Ramos (cell line): ENCODE results near the gene GAGE12H.
"Not testable (repeated sequence)": the region's sequence is repeated elsewhere in the genome, so short reads cannot be mapped to it uniquely, and the experiment has no call there.

Experiments
- in situ Hi-C: fragments of 300-500 bp; cut with MboI; formaldehyde crosslinking; loops from one replicate; pipeline ENCODE4 v1.14.3; 2022; ENCODE audit warnings: low sequenced_read_pairs; ENCODE audit not compliant: unreplicated experiment

GAGE12H gene, protein sequence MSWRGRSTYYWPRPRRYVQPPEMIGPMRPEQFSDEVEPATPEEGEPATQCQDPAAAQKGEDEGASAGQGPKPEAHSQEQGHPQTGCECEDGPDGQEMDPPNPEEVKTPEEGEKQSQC

DNA sequence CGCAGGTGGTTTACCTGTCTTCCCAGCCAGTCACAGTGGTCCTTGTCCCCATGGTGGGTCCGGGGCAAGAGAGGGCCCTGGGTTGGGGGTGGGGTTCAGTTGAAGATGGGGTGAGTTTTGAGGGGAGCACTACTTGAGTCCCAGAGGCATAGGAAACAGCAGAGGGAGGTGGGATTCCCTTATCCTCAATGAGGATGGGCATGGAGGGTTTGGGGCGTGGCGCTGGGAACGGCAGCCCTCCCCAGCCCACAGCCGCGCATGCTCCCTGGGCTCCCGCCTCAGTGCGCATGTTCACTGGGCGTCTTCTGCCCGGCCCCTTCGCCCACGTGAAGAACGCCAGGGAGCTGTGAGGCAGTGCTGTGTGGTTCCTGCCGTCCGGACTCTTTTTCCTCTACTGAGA, at the start of gene GAGE12H:
Gene GAGE12H (plus strand): TSS at position 301 of the 400 bp plus-strand sequence. CDS start 1,155 bp downstream, outside the sequence.
- in situ Hi-C loops: not testable (repeated sequence)

DNA sequence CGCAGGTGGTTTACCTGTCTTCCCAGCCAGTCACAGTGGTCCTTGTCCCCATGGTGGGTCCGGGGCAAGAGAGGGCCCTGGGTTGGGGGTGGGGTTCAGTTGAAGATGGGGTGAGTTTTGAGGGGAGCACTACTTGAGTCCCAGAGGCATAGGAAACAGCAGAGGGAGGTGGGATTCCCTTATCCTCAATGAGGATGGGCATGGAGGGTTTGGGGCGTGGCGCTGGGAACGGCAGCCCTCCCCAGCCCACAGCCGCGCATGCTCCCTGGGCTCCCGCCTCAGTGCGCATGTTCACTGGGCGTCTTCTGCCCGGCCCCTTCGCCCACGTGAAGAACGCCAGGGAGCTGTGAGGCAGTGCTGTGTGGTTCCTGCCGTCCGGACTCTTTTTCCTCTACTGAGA, 47.9 kb upstream of the GAGE12H start, which contains the start of gene GAGE12C:
Gene GAGE12C (plus strand): TSS at position 301 of the 400 bp plus-strand sequence. CDS start 1,155 bp downstream, outside the sequence.
- in situ Hi-C loops: not testable (repeated sequence)

DNA sequence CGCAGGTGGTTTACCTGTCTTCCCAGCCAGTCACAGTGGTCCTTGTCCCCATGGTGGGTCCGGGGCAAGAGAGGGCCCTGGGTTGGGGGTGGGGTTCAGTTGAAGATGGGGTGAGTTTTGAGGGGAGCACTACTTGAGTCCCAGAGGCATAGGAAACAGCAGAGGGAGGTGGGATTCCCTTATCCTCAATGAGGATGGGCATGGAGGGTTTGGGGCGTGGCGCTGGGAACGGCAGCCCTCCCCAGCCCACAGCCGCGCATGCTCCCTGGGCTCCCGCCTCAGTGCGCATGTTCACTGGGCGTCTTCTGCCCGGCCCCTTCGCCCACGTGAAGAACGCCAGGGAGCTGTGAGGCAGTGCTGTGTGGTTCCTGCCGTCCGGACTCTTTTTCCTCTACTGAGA, 38.3 kb upstream of the GAGE12H start, which contains the start of gene GAGE12D:
Gene GAGE12D (plus strand): TSS at position 301 of the 400 bp plus-strand sequence. CDS start 1,155 bp downstream, outside the sequence.
- in situ Hi-C loops: not testable (repeated sequence)

DNA sequence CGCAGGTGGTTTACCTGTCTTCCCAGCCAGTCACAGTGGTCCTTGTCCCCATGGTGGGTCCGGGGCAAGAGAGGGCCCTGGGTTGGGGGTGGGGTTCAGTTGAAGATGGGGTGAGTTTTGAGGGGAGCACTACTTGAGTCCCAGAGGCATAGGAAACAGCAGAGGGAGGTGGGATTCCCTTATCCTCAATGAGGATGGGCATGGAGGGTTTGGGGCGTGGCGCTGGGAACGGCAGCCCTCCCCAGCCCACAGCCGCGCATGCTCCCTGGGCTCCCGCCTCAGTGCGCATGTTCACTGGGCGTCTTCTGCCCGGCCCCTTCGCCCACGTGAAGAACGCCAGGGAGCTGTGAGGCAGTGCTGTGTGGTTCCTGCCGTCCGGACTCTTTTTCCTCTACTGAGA, 28.8 kb upstream of the GAGE12H start, which contains the start of gene GAGE12E:
Gene GAGE12E (plus strand): TSS at position 301 of the 400 bp plus-strand sequence. CDS start 1,155 bp downstream, outside the sequence.
- in situ Hi-C loops: not testable (repeated sequence)

DNA sequence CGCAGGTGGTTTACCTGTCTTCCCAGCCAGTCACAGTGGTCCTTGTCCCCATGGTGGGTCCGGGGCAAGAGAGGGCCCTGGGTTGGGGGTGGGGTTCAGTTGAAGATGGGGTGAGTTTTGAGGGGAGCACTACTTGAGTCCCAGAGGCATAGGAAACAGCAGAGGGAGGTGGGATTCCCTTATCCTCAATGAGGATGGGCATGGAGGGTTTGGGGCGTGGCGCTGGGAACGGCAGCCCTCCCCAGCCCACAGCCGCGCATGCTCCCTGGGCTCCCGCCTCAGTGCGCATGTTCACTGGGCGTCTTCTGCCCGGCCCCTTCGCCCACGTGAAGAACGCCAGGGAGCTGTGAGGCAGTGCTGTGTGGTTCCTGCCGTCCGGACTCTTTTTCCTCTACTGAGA, 19.2 kb upstream of the GAGE12H start, which contains the start of gene GAGE12F:
Gene GAGE12F (plus strand): TSS at position 301 of the 400 bp plus-strand sequence. CDS start 1,155 bp downstream, outside the sequence.
- in situ Hi-C loops: not testable (repeated sequence)

DNA sequence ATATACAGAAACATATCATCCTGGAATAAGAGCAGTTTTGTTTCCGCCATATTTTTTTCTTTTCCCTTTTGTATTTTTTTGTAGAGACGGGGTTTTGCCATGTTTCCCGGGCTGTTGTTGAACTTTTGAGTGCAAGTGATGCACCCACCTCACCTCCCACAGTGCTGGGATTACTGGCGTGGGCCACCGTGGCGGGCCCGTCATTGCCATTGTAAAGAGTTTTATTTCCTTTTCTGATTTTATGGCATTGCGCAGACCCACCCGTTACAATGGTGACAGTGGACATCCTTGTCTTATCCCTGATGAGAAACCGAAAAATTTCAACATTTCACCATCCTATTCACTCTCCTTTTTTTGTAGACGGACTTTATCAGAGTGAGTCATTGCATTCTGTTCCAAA, 11.0 kb upstream of the GAGE12H start:
- in situ Hi-C loops: not testable (repeated sequence)

DNA sequence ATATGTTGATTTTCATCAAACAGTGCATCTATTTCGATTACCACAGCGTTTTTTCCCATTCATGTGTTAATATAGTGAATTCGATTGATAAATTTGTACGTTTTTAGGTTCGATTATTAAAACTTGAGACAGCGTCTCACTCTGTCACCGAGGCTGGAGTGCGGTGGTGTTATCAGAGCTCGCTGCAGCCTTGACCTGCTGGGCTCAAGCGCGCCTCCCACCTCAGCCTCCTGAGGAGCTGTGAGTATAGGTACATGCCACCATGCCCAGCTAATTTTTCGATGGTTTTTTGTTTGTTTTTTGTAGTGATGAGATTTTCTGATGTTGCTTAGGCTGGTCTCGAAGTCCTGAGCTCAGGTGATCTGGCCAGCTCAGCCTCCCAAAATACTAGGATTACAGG, 10.6 kb upstream of the GAGE12H start:
- in situ Hi-C loops: not testable (repeated sequence)

DNA sequence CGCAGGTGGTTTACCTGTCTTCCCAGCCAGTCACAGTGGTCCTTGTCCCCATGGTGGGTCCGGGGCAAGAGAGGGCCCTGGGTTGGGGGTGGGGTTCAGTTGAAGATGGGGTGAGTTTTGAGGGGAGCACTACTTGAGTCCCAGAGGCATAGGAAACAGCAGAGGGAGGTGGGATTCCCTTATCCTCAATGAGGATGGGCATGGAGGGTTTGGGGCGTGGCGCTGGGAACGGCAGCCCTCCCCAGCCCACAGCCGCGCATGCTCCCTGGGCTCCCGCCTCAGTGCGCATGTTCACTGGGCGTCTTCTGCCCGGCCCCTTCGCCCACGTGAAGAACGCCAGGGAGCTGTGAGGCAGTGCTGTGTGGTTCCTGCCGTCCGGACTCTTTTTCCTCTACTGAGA, 9.6 kb upstream of the GAGE12H start, which contains the start of gene GAGE12G:
Gene GAGE12G (plus strand): TSS at position 301 of the 400 bp plus-strand sequence. CDS start 1,155 bp downstream, outside the sequence.
- in situ Hi-C loops: not testable (repeated sequence)

DNA sequence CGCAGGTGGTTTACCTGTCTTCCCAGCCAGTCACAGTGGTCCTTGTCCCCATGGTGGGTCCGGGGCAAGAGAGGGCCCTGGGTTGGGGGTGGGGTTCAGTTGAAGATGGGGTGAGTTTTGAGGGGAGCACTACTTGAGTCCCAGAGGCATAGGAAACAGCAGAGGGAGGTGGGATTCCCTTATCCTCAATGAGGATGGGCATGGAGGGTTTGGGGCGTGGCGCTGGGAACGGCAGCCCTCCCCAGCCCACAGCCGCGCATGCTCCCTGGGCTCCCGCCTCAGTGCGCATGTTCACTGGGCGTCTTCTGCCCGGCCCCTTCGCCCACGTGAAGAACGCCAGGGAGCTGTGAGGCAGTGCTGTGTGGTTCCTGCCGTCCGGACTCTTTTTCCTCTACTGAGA, 9.4 kb downstream of the GAGE12H start, which contains the start of gene GAGE2A:
Gene GAGE2A (plus strand): TSS at position 301 of the 400 bp plus-strand sequence. CDS start 1,155 bp downstream, outside the sequence.
- in situ Hi-C loops: not testable (repeated sequence)

DNA sequence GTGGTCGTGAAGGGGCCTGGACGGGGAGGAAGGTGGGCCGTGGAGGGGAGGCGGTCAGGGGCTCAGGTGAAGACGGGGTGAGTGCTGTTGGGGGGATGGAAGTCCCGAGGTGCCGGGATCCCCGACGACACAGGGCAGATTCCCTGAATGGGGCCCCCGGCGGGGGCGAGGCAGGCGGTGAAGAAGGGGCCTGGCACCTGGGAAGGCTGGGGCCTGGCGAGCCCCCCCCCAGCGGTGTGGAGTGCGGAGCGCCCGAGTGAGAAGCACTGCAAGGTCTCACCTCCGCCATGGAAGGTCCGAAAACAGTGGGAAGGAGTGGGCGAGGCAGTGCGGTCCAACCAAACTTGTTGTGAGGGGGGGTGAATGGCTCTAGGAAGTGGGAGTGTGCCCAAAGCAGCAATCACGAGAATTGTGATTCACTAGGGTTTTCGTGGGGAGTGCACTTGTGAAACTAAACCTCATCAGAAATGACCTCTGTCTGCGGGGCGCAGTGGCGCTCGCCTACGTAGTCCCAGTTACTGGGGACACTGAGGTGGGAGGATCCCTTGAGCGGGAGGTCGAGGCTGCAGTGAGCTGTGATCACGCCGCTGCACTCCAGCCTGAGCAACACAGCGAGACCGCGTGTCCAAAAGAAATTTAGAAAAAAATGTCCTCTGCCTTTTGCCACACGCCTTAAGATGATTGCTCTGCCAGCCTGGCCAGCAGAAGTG, 10.2 kb downstream of the GAGE12H start:
- in situ Hi-C loops: not testable (repeated sequence)

DNA sequence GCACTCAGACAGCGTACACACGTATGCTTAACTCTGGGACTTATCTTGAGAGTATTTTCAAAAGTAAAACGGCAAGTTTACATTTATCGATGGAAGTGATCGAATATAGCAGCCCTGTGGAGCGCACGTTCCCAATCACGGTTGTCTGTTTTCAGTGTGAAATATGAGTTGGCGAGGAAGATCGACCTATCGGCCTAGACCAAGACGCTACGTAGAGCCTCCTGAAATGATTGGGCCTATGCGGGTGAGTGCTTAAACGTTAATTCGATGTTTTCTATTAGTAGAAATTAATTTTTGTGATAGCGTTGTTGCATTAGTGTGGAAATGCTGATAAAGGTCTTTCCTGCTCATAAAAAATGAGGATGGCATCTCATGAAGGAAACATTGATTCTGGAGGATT, 10.7 kb downstream of the GAGE12H start:
- in situ Hi-C loops: not testable (repeated sequence)

DNA sequence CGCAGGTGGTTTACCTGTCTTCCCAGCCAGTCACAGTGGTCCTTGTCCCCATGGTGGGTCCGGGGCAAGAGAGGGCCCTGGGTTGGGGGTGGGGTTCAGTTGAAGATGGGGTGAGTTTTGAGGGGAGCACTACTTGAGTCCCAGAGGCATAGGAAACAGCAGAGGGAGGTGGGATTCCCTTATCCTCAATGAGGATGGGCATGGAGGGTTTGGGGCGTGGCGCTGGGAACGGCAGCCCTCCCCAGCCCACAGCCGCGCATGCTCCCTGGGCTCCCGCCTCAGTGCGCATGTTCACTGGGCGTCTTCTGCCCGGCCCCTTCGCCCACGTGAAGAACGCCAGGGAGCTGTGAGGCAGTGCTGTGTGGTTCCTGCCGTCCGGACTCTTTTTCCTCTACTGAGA, 19.0 kb downstream of the GAGE12H start, which contains the start of gene GAGE1:
Gene GAGE1 (plus strand): TSS at position 301 of the 400 bp plus-strand sequence. CDS start 1,155 bp downstream, outside the sequence.
- in situ Hi-C loops: not testable (repeated sequence)

DNA sequence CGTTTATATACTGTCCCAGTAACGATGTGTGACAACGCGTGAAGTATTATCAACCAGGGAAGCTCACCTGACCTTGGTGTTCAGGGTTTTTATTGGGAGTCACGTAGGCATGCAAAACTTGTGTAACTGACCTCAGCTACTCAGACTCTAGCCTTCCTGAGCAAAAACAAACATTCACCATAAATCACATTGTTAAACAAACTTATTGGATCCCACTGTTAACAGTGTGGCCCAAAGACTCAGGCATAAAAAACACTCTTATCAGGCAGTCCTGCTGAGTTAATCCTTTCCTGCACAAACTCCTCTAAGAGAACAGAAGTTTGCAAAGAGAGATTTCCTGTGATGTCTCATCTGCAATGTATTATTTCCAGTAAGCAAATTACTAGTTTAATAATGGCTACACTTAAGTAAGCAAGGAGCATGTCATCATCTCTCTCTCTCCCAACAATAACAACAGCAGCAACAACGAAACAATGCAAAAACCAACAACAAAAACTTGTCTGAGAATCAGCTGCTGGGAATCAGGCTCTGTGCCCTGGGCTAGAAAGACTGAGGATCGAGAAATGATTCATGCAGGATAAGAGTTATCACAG, 31.1 kb downstream of the GAGE12H start:
- in situ Hi-C loops: no loop called here

DNA sequence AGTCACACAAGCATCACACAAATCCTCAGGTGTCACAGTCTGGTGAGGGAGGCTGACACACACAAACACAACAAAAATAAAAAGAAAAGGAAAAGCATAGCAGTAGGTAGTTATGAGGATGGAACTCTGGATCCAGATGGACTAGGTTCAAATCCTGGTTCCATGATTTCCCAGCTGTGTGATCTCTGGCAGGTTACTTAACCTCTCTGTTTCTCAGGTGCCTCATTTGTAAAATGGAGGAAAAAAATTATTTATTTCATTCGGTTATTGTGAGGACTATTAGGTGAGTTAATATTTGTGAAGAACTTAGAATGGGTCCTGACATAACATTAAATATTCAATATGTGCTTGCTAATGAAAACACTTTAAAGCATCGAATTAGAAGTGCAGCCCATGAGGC, 38.8 kb downstream of the GAGE12H start:
- in situ Hi-C loops: no loop called here

DNA sequence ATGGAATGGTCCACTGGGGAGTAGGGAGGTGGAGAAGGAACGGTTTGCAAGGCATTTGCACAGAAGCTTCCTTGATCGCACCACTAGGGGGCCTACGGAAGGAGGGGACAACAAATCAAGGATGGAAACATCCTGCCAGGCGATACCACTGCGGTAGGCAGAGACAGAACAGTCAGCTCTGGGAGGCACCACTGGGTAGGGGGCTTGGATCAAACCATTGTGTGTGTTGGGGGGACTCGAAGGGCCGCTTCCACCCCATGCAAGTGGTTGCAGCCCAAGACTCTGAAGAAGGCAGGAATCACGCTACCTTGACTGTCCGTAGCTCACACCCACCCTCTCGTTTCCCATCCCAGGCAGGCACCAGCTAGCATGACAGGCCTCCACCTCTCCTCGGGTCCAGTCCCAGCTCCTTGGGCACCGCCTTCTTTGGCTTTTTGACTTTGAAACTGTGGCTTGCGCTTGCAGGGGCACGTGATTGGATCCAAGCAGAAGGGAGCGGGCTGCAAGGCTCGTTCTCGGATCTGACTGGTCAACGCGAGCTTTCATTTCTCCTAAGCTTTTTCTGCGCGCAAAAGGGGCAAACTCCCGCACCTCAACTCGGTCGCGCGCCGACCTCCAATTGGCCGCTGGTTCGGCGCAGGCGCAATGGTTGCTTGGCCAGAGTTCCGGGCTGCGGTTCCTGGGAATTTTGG, 47.5 kb downstream of the GAGE12H start:
- in situ Hi-C loops: no loop called here
